Astrocyte of the cerebellum (primary cell): ENCODE results near the gene CTNND2.

Experiments used
- DNase-seq: peaks from one replicate; pipeline ENCODE4 v3.0.0-alpha.2; 2011; ENCODE audit warnings: low read depth
- H3K4me3 ChIP-seq: 2 replicates; pipeline ENCODE4 v1.5.1; 2011; ENCODE audit warnings: mild to moderate bottlenecking, low read depth, low read length, moderate library complexity
- in situ Hi-C: cut with HindIII; loops from 2 replicates; pipeline ENCODE4 v1.10.0; 2017; ENCODE audit warnings: low sequenced_read_pairs
- TF ChIP-seq, protein P1 (sequence below): IDR thresholded peaks from 2 replicates; pipeline ENCODE4 v1.5.1; 2012; ENCODE audit warnings: low read length, low read depth, moderate library complexity, mild to moderate bottlenecking; ENCODE audit errors: missing control alignments

Gene CTNND2

DNA sequence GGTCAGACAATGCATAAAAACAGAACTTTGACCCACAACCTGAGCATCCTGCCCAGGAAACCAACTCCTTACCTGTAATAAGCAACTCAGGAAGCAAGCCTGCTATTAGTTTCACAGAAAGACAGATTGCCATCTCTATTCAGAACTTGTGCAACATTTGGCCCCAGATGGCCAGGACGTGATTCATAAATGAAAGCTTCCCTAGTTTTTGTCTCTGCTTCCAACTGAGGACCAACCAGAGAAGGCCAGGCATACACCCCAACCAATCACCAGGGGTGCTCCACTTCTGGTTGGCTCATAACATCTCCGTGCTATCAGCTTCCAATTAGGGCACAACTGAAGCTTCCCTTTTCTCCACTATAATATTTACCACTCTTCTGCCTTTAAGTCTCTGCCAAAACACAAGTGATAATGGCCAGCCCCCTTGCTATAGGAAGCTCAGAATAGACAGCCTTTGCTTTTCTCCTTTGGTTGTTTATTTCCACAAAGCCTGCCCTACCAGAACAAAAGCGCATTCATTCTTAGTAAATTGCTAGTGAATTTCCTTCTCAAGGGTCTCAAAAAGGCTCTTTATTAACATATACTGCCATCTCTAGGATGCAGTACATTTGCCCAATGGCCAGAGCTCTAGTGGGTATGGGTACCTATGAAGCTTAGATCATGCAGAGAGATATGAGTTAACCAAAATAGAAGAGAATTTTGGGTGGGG is 853.5 kb downstream of the CTNND2 start:
- in situ Hi-C loops, result no loop called here
- DNase-seq, result no peak
- TF ChIP-seq, protein P1, sequence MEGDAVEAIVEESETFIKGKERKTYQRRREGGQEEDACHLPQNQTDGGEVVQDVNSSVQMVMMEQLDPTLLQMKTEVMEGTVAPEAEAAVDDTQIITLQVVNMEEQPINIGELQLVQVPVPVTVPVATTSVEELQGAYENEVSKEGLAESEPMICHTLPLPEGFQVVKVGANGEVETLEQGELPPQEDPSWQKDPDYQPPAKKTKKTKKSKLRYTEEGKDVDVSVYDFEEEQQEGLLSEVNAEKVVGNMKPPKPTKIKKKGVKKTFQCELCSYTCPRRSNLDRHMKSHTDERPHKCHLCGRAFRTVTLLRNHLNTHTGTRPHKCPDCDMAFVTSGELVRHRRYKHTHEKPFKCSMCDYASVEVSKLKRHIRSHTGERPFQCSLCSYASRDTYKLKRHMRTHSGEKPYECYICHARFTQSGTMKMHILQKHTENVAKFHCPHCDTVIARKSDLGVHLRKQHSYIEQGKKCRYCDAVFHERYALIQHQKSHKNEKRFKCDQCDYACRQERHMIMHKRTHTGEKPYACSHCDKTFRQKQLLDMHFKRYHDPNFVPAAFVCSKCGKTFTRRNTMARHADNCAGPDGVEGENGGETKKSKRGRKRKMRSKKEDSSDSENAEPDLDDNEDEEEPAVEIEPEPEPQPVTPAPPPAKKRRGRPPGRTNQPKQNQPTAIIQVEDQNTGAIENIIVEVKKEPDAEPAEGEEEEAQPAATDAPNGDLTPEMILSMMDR, result no peak
- H3K4me3 ChIP-seq, result no peak overlapping the region

DNA sequence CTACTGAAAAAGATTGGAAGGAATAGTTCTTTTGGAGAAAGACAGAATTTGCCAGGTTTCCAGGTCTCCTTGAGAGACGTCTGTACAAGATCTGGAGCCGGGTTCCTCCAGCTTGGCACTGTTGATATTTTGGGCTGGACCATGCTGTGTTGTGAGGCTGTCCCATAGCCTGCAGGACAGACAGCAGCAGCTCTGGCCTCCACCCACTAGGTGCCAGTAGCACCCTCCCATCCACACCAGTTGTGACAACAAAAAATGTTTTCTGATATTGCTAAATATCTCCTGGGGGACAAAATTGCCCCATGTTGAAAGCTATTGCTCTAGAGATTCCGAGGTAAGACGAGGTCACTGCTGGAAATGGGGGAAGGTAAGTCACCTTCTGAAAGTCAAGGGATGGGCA is 855.5 kb downstream of the CTNND2 start:
- TF ChIP-seq, protein P1, result no peak
- in situ Hi-C loops, result no loop called here
- no peak overlapping the region for H3K4me3 ChIP-seq
- no peak for DNase-seq

DNA sequence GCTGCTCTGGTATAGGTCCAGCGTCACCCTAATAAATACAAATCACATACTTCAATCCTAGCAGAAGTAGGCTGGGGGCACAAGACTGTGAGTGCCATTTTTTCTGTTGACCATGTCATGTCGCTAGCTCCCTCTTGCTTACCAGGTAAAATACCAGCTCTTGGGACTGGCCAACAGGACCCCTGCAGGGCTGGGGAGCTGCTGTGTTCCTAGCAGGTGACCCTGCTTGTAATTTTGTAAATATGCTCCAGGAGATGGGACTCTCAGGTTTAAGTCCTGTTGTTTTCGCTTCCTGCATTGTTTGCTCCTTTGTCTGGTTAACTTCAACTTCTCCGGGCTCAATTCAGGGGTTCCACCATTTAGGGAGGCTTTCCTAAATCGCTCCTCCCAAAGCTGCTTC is 856.6 kb downstream of the CTNND2 start:
- no peak overlapping the region for H3K4me3 ChIP-seq
- TF ChIP-seq, protein P1, result no peak
- no peak for DNase-seq
- in situ Hi-C loops, result no loop called here

DNA sequence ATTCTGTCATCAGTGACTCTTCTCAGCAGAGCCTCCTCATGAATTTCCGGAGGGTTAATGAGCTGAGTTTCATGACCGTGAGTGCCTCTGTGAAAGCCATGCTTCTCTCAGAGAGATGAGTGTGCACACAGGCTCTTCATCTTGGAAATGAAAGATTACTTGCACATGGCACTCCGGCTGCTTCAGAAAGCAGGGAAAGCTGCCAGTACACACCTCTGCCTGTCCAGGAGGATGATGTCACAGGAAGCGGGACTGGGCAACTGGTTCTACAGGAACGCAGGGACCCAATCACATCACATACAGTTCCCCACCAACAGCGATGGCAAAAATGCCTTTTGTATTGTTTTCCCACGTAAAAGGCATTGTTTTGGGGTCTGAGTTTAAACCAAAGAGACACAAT is 857.2 kb downstream of the CTNND2 start:
- in situ Hi-C loops, result no loop called here
- no peak overlapping the region for H3K4me3 ChIP-seq
- DNase-seq, result no peak
- TF ChIP-seq, protein P1, result no peak

DNA sequence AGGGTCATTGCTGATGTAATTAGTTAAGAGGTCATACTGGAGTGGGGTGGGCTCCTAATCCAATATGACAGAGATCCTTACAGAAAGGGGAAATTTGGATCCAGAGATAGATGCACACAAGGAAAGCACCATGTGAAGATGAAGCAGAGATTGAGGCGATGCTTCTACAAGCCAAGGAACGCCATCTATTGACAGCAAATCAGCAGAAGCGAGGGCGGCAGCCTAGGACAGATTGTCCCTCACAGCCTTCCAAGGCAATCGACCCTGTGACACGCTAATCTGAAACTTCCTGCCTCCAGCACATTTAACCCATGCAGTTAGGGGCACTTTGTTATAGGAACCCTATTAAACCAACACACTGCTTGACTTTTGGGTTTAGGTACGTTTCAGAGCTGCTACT is 858.1 kb downstream of the CTNND2 start:
- TF ChIP-seq, protein P1, result no peak
- in situ Hi-C loops, result no loop called here
- DNase-seq, result no peak
- no peak overlapping the region for H3K4me3 ChIP-seq

DNA sequence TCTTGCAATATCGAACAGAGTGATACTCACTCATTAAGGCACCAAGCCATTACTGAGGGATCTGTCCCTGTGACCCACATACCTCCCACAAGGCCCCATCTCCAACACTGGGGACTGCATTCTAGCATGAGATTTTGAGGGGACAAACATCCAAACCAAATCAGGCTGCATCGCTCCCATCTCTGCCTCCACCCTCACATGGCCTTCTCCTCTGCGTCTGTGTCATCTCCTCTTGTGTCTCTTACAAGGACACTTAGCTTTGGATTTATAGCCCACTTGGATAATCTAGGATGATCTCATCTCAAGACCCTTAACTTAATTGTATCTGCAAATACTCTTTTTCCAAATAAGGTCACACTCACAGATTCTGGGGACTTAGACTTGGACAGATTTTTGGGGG is 858.8 kb downstream of the CTNND2 start:
- no peak for DNase-seq
- TF ChIP-seq, protein P1, result no peak
- in situ Hi-C loops, result no loop called here
- no peak overlapping the region for H3K4me3 ChIP-seq
